ENCODE results near the gene ACKR1. TPM values are rescaled to one million over a fixed set of nuclear protein-coding genes. Genes with fewer than 3 reads are reported as not detected.

Gene ACKR1
- total and polyA plus RNA-seq, 2 donors (not counting 3 experiments of a cell fraction or from before 2014, with no cell fraction given) = 0.15 to 1.3 TPM

DNA sequence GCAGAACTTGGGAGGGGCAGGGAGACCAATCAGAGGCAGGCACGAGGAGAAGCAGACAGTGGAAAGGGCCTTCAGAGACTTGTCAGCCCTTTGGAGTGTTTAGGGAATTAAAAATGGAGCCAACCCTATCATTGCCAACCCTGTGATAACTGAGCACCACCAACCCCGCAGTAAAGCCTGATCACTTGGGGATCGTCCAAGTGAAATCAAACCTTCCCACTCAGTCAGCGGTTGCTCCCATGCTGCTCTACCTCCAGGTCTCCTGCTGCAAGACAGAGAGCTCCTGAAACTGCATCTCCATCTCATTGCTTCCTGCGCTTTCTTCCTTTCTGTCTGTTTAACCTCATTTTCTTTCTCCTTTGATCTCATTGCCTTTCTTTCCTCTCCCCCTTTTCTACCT, 4.8 kb upstream of the ACKR1 start:
- no peak overlapping the region for H3K4me3 ChIP-seq (replicated peaks in 1 of 3; ENCODE audit: insufficient read depth in 1 of 3, low read depth in 1 of 3, low read length in 3 of 3)
- no peaks in the 10 kb centered on the region for H3K9me1 ChIP-seq (replicated peaks; ENCODE audit: control insufficient read depth, extremely low read depth, insufficient read depth, low read length)
- H3K79me2 ChIP-seq (ENCODE audit: control insufficient read depth, insufficient read depth, low read length) = no peaks in the 10 kb centered on the region
- H3K9me3 ChIP-seq (replicated peaks; ENCODE audit: control insufficient read depth, insufficient read depth, low read length) = no peaks in the 10 kb centered on the region
- H3K4me2 ChIP-seq (ENCODE audit: insufficient read depth, low read length) = no peak overlapping the region
- intact Hi-C loops (cut with micrococcal nuclease) (no loop called here), dilution Hi-C loops (cut with MboI; ENCODE audit: extremely low pct_ligation_motif_present, low sequenced_read_pairs) (no loop called here)
- no peak overlapping the region for H2AFZ ChIP-seq (ENCODE audit: low read depth, low read length)
- H4K20me1 ChIP-seq (replicated peaks; ENCODE audit: control insufficient read depth, extremely low read depth, insufficient read depth, low read length) = no peaks in the 10 kb centered on the region
- H3K36me3 ChIP-seq (ENCODE audit: control insufficient read depth in 2 of 2, extremely low read depth in 1 of 2, insufficient read depth in 2 of 2, low read length in 2 of 2) = no peaks in the 10 kb centered on the region
- no peak overlapping the region for H3K27ac ChIP-seq (ENCODE audit: insufficient read depth, low read depth, low read length)
- ChIA-PET POLR2A (no interaction called here), CTCF (no interaction called here)
- DNase-seq (ENCODE audit: low read depth, low spot score) (no peak), FAIRE-seq (no peak)
- H3K27me3 ChIP-seq (ENCODE audit: control insufficient read depth in 2 of 2, insufficient read depth in 2 of 2, low read length in 2 of 2) = no peaks in the 10 kb centered on the region
- no TSS peak for BruUV-seq (replicated peaks)
- TF ChIP-seq EZH2 (IDR thresholded peaks at IDR 0.05; ENCODE audit: borderline replicate concordance, low read depth, low read length, severe bottlenecking) = no peak
- no peak for TF ChIP-seq JUN (IDR thresholded peaks at IDR 0.05; ENCODE audit: borderline replicate concordance, insufficient read depth, insufficient read length, low read depth)
- TF ChIP-seq POLR2A (IDR thresholded peaks at IDR 0.05; ENCODE audit: low read depth, low read length) = no peak
- TF ChIP-seq FOS (IDR thresholded peaks at IDR 0.05; ENCODE audit: borderline replicate concordance, insufficient read depth, low read length) = no peak
- TF ChIP-seq GATA2 (IDR thresholded peaks at IDR 0.05; ENCODE audit: insufficient read depth, insufficient read length, low read depth, low read length) = no peak
- TF ChIP-seq MYC (IDR thresholded peaks at IDR 0.05; ENCODE audit: low read depth, low read length) = no peak
- TF ChIP-seq, protein P1, sequence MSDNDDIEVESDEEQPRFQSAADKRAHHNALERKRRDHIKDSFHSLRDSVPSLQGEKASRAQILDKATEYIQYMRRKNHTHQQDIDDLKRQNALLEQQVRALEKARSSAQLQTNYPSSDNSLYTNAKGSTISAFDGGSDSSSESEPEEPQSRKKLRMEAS (IDR thresholded peaks at IDR 0.05; ENCODE audit: insufficient read depth, insufficient read length) = no peak
- no peak overlapping the region for H3K9ac ChIP-seq (replicated peaks; ENCODE audit: extremely low read depth, insufficient read depth, low read length)
- H3K4me1 ChIP-seq (ENCODE audit: control insufficient read depth, extremely low read depth, insufficient read depth, low read length) = no peaks in the 10 kb centered on the region

DNA sequence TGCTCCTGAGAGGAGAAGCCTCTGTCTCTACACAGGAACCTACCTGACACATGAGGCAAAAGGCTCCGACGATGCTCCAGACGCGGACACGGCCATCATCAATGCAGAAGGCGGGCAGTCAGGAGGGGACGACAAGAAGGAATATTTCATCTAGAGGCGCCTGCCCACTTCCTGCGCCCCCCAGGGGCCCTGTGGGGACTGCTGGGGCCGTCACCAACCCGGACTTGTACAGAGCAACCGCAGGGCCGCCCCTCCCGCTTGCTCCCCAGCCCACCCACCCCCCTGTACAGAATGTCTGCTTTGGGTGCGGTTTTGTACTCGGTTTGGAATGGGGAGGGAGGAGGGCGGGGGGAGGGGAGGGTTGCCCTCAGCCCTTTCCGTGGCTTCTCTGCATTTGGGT, 3.9 kb upstream of the ACKR1 start:
- BruUV-seq (replicated peaks) = no TSS peak
- FAIRE-seq (no peak), DNase-seq (ENCODE audit: low read depth, low spot score) (no peak)
- ChIA-PET POLR2A (no interaction called here), CTCF (no interaction called here)
- Histone ChIP-seq H3K4me2 (ENCODE audit: insufficient read depth, low read length) (no peak overlapping the region), H3K27ac (ENCODE audit: insufficient read depth, low read depth, low read length) (no peak overlapping the region), H4K20me1 (replicated peaks; ENCODE audit: control insufficient read depth, extremely low read depth, insufficient read depth, low read length) (no peaks in the 10 kb centered on the region), H3K4me1 (ENCODE audit: control insufficient read depth, extremely low read depth, insufficient read depth, low read length) (no peaks in the 10 kb centered on the region), H3K79me2 (ENCODE audit: control insufficient read depth, insufficient read depth, low read length) (no peaks in the 10 kb centered on the region), H3K9ac (replicated peaks; ENCODE audit: extremely low read depth, insufficient read depth, low read length) (no peak overlapping the region), H3K9me3 (replicated peaks; ENCODE audit: control insufficient read depth, insufficient read depth, low read length) (no peaks in the 10 kb centered on the region), H2AFZ (ENCODE audit: low read depth, low read length) (no peak overlapping the region), H3K27me3 (ENCODE audit: control insufficient read depth in 2 of 2, insufficient read depth in 2 of 2, low read length in 2 of 2) (no peaks in the 10 kb centered on the region), H3K9me1 (replicated peaks; ENCODE audit: control insufficient read depth, extremely low read depth, insufficient read depth, low read length) (no peaks in the 10 kb centered on the region), H3K4me3 (replicated peaks in 1 of 3; ENCODE audit: insufficient read depth in 1 of 3, low read depth in 1 of 3, low read length in 3 of 3) (no peak overlapping the region), H3K36me3 (ENCODE audit: control insufficient read depth in 2 of 2, extremely low read depth in 1 of 2, insufficient read depth in 2 of 2, low read length in 2 of 2) (no peaks in the 10 kb centered on the region)
- intact Hi-C loops (cut with micrococcal nuclease) = no loop called here
- dilution Hi-C loops (cut with MboI; ENCODE audit: extremely low pct_ligation_motif_present, low sequenced_read_pairs) = no loop called here
- TF ChIP-seq MYC (IDR thresholded peaks at IDR 0.05; ENCODE audit: low read depth, low read length) (no peak), GATA2 (IDR thresholded peaks at IDR 0.05; ENCODE audit: insufficient read depth, insufficient read length, low read depth, low read length) (no peak), POLR2A (IDR thresholded peaks at IDR 0.05; ENCODE audit: low read depth, low read length) (no peak), POLR2AphosphoS5 (IDR thresholded peaks at IDR 0.05; ENCODE audit: insufficient read depth, low read depth, low read length) (no peak), EZH2 (IDR thresholded peaks at IDR 0.05; ENCODE audit: borderline replicate concordance, low read depth, low read length, severe bottlenecking) (no peak), FOS (IDR thresholded peaks at IDR 0.05; ENCODE audit: borderline replicate concordance, insufficient read depth, low read length) (no peak)
- TF ChIP-seq, protein P2, sequence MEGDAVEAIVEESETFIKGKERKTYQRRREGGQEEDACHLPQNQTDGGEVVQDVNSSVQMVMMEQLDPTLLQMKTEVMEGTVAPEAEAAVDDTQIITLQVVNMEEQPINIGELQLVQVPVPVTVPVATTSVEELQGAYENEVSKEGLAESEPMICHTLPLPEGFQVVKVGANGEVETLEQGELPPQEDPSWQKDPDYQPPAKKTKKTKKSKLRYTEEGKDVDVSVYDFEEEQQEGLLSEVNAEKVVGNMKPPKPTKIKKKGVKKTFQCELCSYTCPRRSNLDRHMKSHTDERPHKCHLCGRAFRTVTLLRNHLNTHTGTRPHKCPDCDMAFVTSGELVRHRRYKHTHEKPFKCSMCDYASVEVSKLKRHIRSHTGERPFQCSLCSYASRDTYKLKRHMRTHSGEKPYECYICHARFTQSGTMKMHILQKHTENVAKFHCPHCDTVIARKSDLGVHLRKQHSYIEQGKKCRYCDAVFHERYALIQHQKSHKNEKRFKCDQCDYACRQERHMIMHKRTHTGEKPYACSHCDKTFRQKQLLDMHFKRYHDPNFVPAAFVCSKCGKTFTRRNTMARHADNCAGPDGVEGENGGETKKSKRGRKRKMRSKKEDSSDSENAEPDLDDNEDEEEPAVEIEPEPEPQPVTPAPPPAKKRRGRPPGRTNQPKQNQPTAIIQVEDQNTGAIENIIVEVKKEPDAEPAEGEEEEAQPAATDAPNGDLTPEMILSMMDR (IDR thresholded peaks at IDR 0.05; ENCODE audit: extremely low read depth in 1 of 2, insufficient read depth in 1 of 2, low read depth in 1 of 2, low read length in 2 of 2) = no peak
- TF ChIP-seq, protein P1 (IDR thresholded peaks at IDR 0.05; ENCODE audit: insufficient read depth, insufficient read length) = no peak

Data from endothelial cell of umbilical vein (primary cell).